ENCODE measurements around the gene SERPINE1.

Gene SERPINE1

GRCh38 chr7:101179117-101179516, 52.2 kb downstream of the SERPINE1 start:
- TF ChIP-seq EZH2phosphoT487 (conservative IDR thresholded peaks at IDR 0.05; ENCODE audit: low read length) (no peak), CTCF (IDR thresholded peaks at IDR 0.05; ENCODE audit: insufficient read depth, low read length, poor library complexity, severe bottlenecking) (no peak)
- no peaks in the 10 kb centered on the region for H3F3A ChIP-seq (ENCODE audit: insufficient read depth)
- H3K9me2 ChIP-seq (replicated peaks; ENCODE audit: insufficient read depth, low read length): no peaks in the 10 kb centered on the region
- H3K27ac ChIP-seq (ENCODE audit: low read depth, low read length): no peak overlapping the region
- H3K79me2 ChIP-seq (ENCODE audit: insufficient read depth, low read length): no peaks in the 10 kb centered on the region
- no peak overlapping the region for H3K4me2 ChIP-seq (ENCODE audit: low read depth, low read length, poor library complexity, severe bottlenecking)
- H3K4me3 ChIP-seq (ENCODE audit: insufficient read depth, low read length, poor library complexity, severe bottlenecking): no peak overlapping the region
- no peaks in the 10 kb centered on the region for H3K36me3 ChIP-seq (ENCODE audit: low read length)
- H3K27me3 ChIP-seq (ENCODE audit: low read length): no peaks in the 10 kb centered on the region
- H4K20me1 ChIP-seq (ENCODE audit: low read depth, low read length): no peaks in the 10 kb centered on the region
- no peak overlapping the region for H3K9ac ChIP-seq (ENCODE audit: low read length)
- H3K9me3 ChIP-seq (ENCODE audit: insufficient read depth, low read length): no peaks in the 10 kb centered on the region
- no peak overlapping the region for H2AFZ ChIP-seq (ENCODE audit: low read depth, low read length, severe bottlenecking)

GRCh38 chr7:101179713-101180112, 52.8 kb downstream of the SERPINE1 start:
- no peaks in the 10 kb centered on the region for H3K79me2 ChIP-seq (ENCODE audit: insufficient read depth, low read length)
- TF ChIP-seq CTCF (IDR thresholded peaks at IDR 0.05; ENCODE audit: insufficient read depth, low read length, poor library complexity, severe bottlenecking) (no peak), EZH2phosphoT487 (conservative IDR thresholded peaks at IDR 0.05; ENCODE audit: low read length) (no peak)
- no peaks in the 10 kb centered on the region for H3K9me2 ChIP-seq (replicated peaks; ENCODE audit: insufficient read depth, low read length)
- no peak overlapping the region for H3K4me3 ChIP-seq (ENCODE audit: insufficient read depth, low read length, poor library complexity, severe bottlenecking)
- H3K4me2 ChIP-seq (ENCODE audit: low read depth, low read length, poor library complexity, severe bottlenecking): no peak overlapping the region
- H3K36me3 ChIP-seq (ENCODE audit: low read length): no peaks in the 10 kb centered on the region
- H3K9ac ChIP-seq (ENCODE audit: low read length): no peak overlapping the region
- no peaks in the 10 kb centered on the region for H3K27me3 ChIP-seq (ENCODE audit: low read length)
- H4K20me1 ChIP-seq (ENCODE audit: low read depth, low read length): no peaks in the 10 kb centered on the region
- H3K27ac ChIP-seq (ENCODE audit: low read depth, low read length): no peak overlapping the region
- H3F3A ChIP-seq (ENCODE audit: insufficient read depth): no peaks in the 10 kb centered on the region
- H3K9me3 ChIP-seq (ENCODE audit: insufficient read depth, low read length): no peaks in the 10 kb centered on the region
- H2AFZ ChIP-seq (ENCODE audit: low read depth, low read length, severe bottlenecking): no peak overlapping the region

- no peak within 1 kb of the TSS for H3K27ac ChIP-seq (ENCODE audit: low read depth, low read length)
- H3F3A ChIP-seq (ENCODE audit: insufficient read depth): no peaks in the 10 kb centered on the region
- no peak within 1 kb of the TSS for H3K4me2 ChIP-seq (ENCODE audit: low read depth, low read length, poor library complexity, severe bottlenecking)
- H3K36me3 ChIP-seq (ENCODE audit: low read length): no peaks in the 10 kb centered on the region
- no peaks in the 10 kb centered on the region for H3K9me3 ChIP-seq (ENCODE audit: insufficient read depth, low read length)
- no peaks in the 10 kb centered on the region for H3K79me2 ChIP-seq (ENCODE audit: insufficient read depth, low read length)
- no peaks in the 10 kb centered on the region for H3K27me3 ChIP-seq (ENCODE audit: low read length)
- H3K9me2 ChIP-seq (replicated peaks; ENCODE audit: insufficient read depth, low read length): no peaks in the 10 kb centered on the region
- H3K4me3 ChIP-seq (ENCODE audit: insufficient read depth, low read length, poor library complexity, severe bottlenecking): no peak within 1 kb of the TSS
- no peak within 1 kb of the TSS for H2AFZ ChIP-seq (ENCODE audit: low read depth, low read length, severe bottlenecking)
- TF ChIP-seq CTCF (IDR thresholded peaks at IDR 0.05; ENCODE audit: insufficient read depth, low read length, poor library complexity, severe bottlenecking) (no peak), EZH2phosphoT487 (conservative IDR thresholded peaks at IDR 0.05; ENCODE audit: low read length) (no peak)
- H4K20me1 ChIP-seq (ENCODE audit: low read depth, low read length): no peaks in the 10 kb centered on the region
- H3K9ac ChIP-seq (ENCODE audit: low read length): no peak within 1 kb of the TSS
These were observed 53.3 kb downstream of the SERPINE1 start, which contains the start of gene NAT16 for GRCh38 chr7:101180130-101180755. NAT16 (minus strand) TSS chr7:101180293; CDS start chr7:101174807, 5,486 bp downstream.

All from SU-DHL-6 (cell line).